SH-SY5Y (cell line): ENCODE data around the gene MAGEB4.

Experiments
- GATA2 ChIP-seq: IDR thresholded peaks from 2 replicates; pipeline ENCODE4 v1.6.1; 2011; ENCODE audit warnings: mild to moderate bottlenecking, low read depth, low read length
- GATA3 ChIP-seq: IDR thresholded peaks from 2 replicates; pipeline ENCODE4 v1.6.1; 2011; ENCODE audit warnings: low read depth, mild to moderate bottlenecking, low read length, moderate library complexity

DNA sequence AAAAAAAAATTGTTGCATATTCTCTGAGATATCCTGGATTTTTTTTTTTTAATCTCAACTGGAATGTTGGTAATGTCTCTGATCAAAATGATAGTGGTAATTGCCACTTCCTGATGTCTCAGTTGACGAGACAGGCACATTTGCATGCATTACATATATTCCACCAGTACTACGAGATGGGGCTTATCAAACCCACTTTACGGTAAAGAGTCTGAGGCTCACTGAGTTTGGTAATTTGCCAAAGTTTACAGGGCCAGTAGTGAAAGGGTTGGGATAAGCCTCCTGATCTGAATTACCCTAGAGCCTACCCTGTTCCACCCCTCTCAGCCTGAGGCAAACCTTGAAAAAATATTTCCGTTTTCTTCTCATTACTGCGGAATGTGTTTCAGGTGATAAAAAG is 21.1 kb upstream of the MAGEB4 start:
- no peak for TF ChIP-seq GATA3
- no peak for TF ChIP-seq GATA2
